ENCODE measurements around the gene GNPTG. TPM values are rescaled to one million over a fixed set of nuclear protein-coding genes. Genes with fewer than 3 reads are reported as not detected.

The GNPTG gene
- total and polyA plus RNA-seq, 2 of the 13 experiments (the other 11 are each of a cell fraction or from before 2014, with no cell fraction given) = 22.7 to 71.1 TPM

GRCh38 chr16:1351582-1352362, at the start of gene GNPTG, which contains the start of gene TSR3 (continued):
- TF ChIP-seq ARID5B (CRISPR knock-in tag; IDR thresholded peaks at IDR 0.05) = peak; percentile 34; the same call in 1 of the 2 replicates
- TF ChIP-seq ZNF121 (CRISPR knock-in tag; IDR thresholded peaks at IDR 0.05) = no peak
- TF ChIP-seq BCL3 (CRISPR knock-in tag; IDR thresholded peaks at IDR 0.05) = peak; percentile 60; the same call in 1 of the 2 replicates
- TF ChIP-seq NFRKB (IDR thresholded peaks at IDR 0.05) = no peak
- peak; percentile 72; the same call in 1 of the 2 replicates for TF ChIP-seq SAFB2 (CRISPR knock-in tag; IDR thresholded peaks at IDR 0.05; ENCODE audit: borderline replicate concordance, low read depth)
- 0 out of 4 replicates have a peak, but pooled peaks of 1 of the 2 experiments have one; percentile 49 for TF ChIP-seq HMGXB4 (CRISPR knock-in tag; IDR thresholded peaks at IDR 0.05; ENCODE audit: borderline replicate concordance in 1 of 2, low read depth in 1 of 2)
- 0 out of 2 replicates have a peak, but pooled peaks have one; percentile 79 for TF ChIP-seq DNMT1 (CRISPR knock-in tag; IDR thresholded peaks at IDR 0.05)
- TF ChIP-seq NFIB (CRISPR knock-in tag; IDR thresholded peaks at IDR 0.05; ENCODE audit: borderline replicate concordance) = no peak
- no peak for TF ChIP-seq FOXP4 (CRISPR knock-in tag; IDR thresholded peaks at IDR 0.05)
- no peak for TF ChIP-seq PRDM4 (CRISPR knock-in tag; IDR thresholded peaks at IDR 0.05; ENCODE audit: borderline replicate concordance)
- no peak for TF ChIP-seq ZNF580 (CRISPR knock-in tag; IDR thresholded peaks at IDR 0.05; ENCODE audit: borderline replicate concordance, low read depth)
- TF ChIP-seq JUNB (CRISPR knock-in tag; IDR thresholded peaks at IDR 0.05; ENCODE audit: borderline replicate concordance) = no peak
